GM19035 (cell line): ENCODE measurements around the gene ZNF536.

ENCODE experiments used
- ATAC-seq: cut with Tn5 transposase; IDR thresholded peaks from one replicate; pipeline ENCODE4 v1.9.1; 2021; ENCODE audit not compliant: unreplicated experiment

Gene ZNF536

GRCh38 chr19:30519607-30520205, 147.5 kb downstream of the ZNF536 start:
- ATAC-seq = no peak

GRCh38 chr19:30520735-30521479, 148.7 kb downstream of the ZNF536 start:
- no peak for ATAC-seq

- ATAC-seq = no peak
These were observed 149.8 kb downstream of the ZNF536 start for GRCh38 chr19:30521937-30522336.

- no peak for ATAC-seq
These were observed 150.2 kb downstream of the ZNF536 start for GRCh38 chr19:30522341-30522740.

- no peak for ATAC-seq
These were observed 151.6 kb downstream of the ZNF536 start for GRCh38 chr19:30523791-30524190.

GRCh38 chr19:30525383-30525782, 153.2 kb downstream of the ZNF536 start:
- no peak for ATAC-seq

GRCh38 chr19:30528919-30529318, 156.7 kb downstream of the ZNF536 start:
- ATAC-seq = no peak

GRCh38 chr19:30529876-30530275, 157.7 kb downstream of the ZNF536 start:
- ATAC-seq = no peak

GRCh38 chr19:30530751-30531150, 158.6 kb downstream of the ZNF536 start:
- ATAC-seq = no peak

- no peak for ATAC-seq
These were observed 162.8 kb downstream of the ZNF536 start for GRCh38 chr19:30535011-30535410.

- no peak for ATAC-seq
These were observed 164.8 kb downstream of the ZNF536 start for GRCh38 chr19:30536975-30537374.

GRCh38 chr19:30539315-30539714, 167.1 kb downstream of the ZNF536 start:
- ATAC-seq = no peak

- ATAC-seq = no peak
These were observed 167.8 kb downstream of the ZNF536 start for GRCh38 chr19:30539981-30540380.

- no peak for ATAC-seq
These were observed 168.6 kb downstream of the ZNF536 start for GRCh38 chr19:30540761-30541160.

- no peak for ATAC-seq
These were observed 169.4 kb downstream of the ZNF536 start for GRCh38 chr19:30541575-30541974.

GRCh38 chr19:30543243-30543945, 171.2 kb downstream of the ZNF536 start:
- ATAC-seq = no peak

- no peak for ATAC-seq
These were observed 173.6 kb downstream of the ZNF536 start for GRCh38 chr19:30545752-30546151.

GRCh38 chr19:30546332-30546731, 174.1 kb downstream of the ZNF536 start:
- ATAC-seq = no peak

- ATAC-seq = no peak
These were observed 175.1 kb downstream of the ZNF536 start for GRCh38 chr19:30547246-30547645.

- ATAC-seq = no peak
These were observed 177.0 kb downstream of the ZNF536 start for GRCh38 chr19:30549151-30549550.

- ATAC-seq = no peak
These were observed 179.1 kb downstream of the ZNF536 start for GRCh38 chr19:30551271-30551670.

GRCh38 chr19:30552593-30552992, 180.4 kb downstream of the ZNF536 start:
- ATAC-seq = no peak
